ENCODE data around the gene SERINC4. TPM values are rescaled to one million over a fixed set of nuclear protein-coding genes. Genes with fewer than 3 reads are reported as not detected.
"Not testable (repeated sequence)": the region's sequence is repeated elsewhere in the genome, so short reads cannot be mapped to it uniquely, and the experiment has no call there.

The SERINC4 gene
- total RNA-seq, 1 experiment from 2014 or later, result 0.17 TPM

- not testable (repeated sequence) for H4K5ac ChIP-seq (ENCODE audit: insufficient read length, low read depth, low read length); H3K27me3 ChIP-seq (ENCODE audit: insufficient read depth, low read length); H3T11ph ChIP-seq (ENCODE audit: low read length); H3K9ac ChIP-seq (ENCODE audit: extremely low read depth, insufficient read length, low read length); H2BK15ac ChIP-seq (ENCODE audit: low read depth, low read length); H2BK120ac ChIP-seq (ENCODE audit: low read depth, low read length, poor library complexity, severe bottlenecking); H3K18ac ChIP-seq (ENCODE audit: insufficient read length, low read depth, low read length); H3K9me3 ChIP-seq (ENCODE audit: control insufficient read depth, low read depth, low read length); H2BK5ac ChIP-seq (ENCODE audit: insufficient read length, low read length); H2BK12ac ChIP-seq (ENCODE audit: insufficient read length, low read depth, low read length); H2AK5ac ChIP-seq (ENCODE audit: insufficient read length, low read length); H3K4me1 ChIP-seq (ENCODE audit: insufficient read depth, low read length); H3K4ac ChIP-seq (ENCODE audit: low read depth, low read length); H3K4me2 ChIP-seq (ENCODE audit: insufficient read depth, insufficient read length, low read length); H3K56ac ChIP-seq (ENCODE audit: insufficient read length, low read depth, low read length); H3K14ac ChIP-seq (ENCODE audit: insufficient read depth, low read length); H4K8ac ChIP-seq (replicated peaks; ENCODE audit: insufficient read length, low read depth, low read length); H2BK20ac ChIP-seq (ENCODE audit: low read depth, low read length, poor library complexity, severe bottlenecking); H2AFZ ChIP-seq (ENCODE audit: low read length); H3K27ac ChIP-seq (ENCODE audit: insufficient read length, low read depth, low read length); H3K27me3 Mint-ChIP-seq (ENCODE audit: low read depth); H3K4me3 Mint-ChIP-seq; H3K27ac Mint-ChIP-seq; H4K20me1 ChIP-seq (ENCODE audit: control insufficient read depth, insufficient read depth, insufficient read length); H3K79me2 ChIP-seq (ENCODE audit: insufficient read depth, low read length); H3K23ac ChIP-seq (ENCODE audit: insufficient read length, low read depth, low read length); DNase-seq; H3K23me2 ChIP-seq (ENCODE audit: insufficient read length, low read depth, low read length, poor library complexity, severe bottlenecking); H4K91ac ChIP-seq (ENCODE audit: insufficient read length, low read depth, low read length); H3K79me1 ChIP-seq (ENCODE audit: insufficient read depth, low read depth, low read length, poor library complexity, severe bottlenecking)
- H3K4me1 Mint-ChIP-seq, result peaks cover 10 to 14% of the 10 kb centered on the region in 2 experiments
- peaks cover 6 to 14% of the 10 kb centered on the region in 2 experiments for H3K9me3 Mint-ChIP-seq
- H3K36me3 Mint-ChIP-seq (ENCODE audit: insufficient read depth in 1 of 3, low read depth in 3 of 3), result peaks cover 10 to 40% (median 34%) of the 10 kb centered on the region in 3 experiments
- WGBS (ENCODE audit: extremely low coverage, insufficient read length, low lambda C conversion rate), result no CpG with 5 or more reads among the region's 9 CpGs
Observed at GRCh38 chr15:43829951-43830540, 30.0 kb upstream of the SERINC4 start.

Data from H9 (cell line).